Gastroesophageal sphincter (tissue), 3 donors: ENCODE results near the gene LY6G5C.

Experiments
- CTCF ChIP-seq, 4 experiments: fragments of 200-600 bp in 2 of 4; fragments of 450-650 bp in 2 of 4; sonication (generic) in 1 of 4; IDR thresholded peaks; one replicate each; pipeline ENCODE4 v1.5.1; 2017 to 2019; ENCODE audit warnings: antibody characterized with exemption in 4 of 4, mild to moderate bottlenecking in 2 of 4, moderate library complexity in 2 of 4
- POLR2A ChIP-seq, 2 donors: fragments of 450-650 bp; IDR thresholded peaks; one replicate each; pipeline ENCODE4 v1.6.1; 2017; ENCODE audit warnings: antibody characterized with exemption in 2 of 2, mild to moderate bottlenecking in 2 of 2, moderate library complexity in 1 of 2

- TF ChIP-seq POLR2A (IDR thresholded peaks at IDR 0.05) (no peak), CTCF (IDR thresholded peaks at IDR 0.05) (no peak)
Measured at GRCh38 chr6:31662124-31662723, 18.6 kb downstream of the LY6G5C start.
